Liver (tissue), 9 donors: ENCODE results near the gene TIMMDC1. TPM values are rescaled to one million over a fixed set of nuclear protein-coding genes. Genes with fewer than 3 reads are reported as not detected.

Experiments
- DNase-seq: peaks from one replicate; pipeline ENCODE4 v3.0.0-alpha.2; 2017; ENCODE audit warnings: low spot score
- H3K27ac ChIP-seq, 2 donors: one replicate each; pipeline ENCODE4 v1.7.0; 2013; ENCODE audit warnings: inconsistent platforms in 2 of 2, low read length in 2 of 2, control low read depth in 1 of 2, low read depth in 1 of 2, mild to moderate bottlenecking in 1 of 2
- H3K27me3 ChIP-seq, 4 donors: one replicate each; pipeline versions ENCODE4 v1.6.1 to v1.7.0; 2013; ENCODE audit warnings: low read length in 3 of 4, inconsistent platforms in 1 of 4, mild to moderate bottlenecking in 1 of 4, moderate library complexity in 1 of 4; ENCODE audit not compliant: control insufficient read depth in 4 of 4, insufficient read depth in 4 of 4
- H3K36me3 ChIP-seq, 4 donors: one replicate each; pipeline versions ENCODE4 v1.6.1 to v1.7.0; 2013; ENCODE audit warnings: low read length in 3 of 4, mild to moderate bottlenecking in 3 of 4, low read depth in 1 of 4, moderate library complexity in 1 of 4; ENCODE audit not compliant: control insufficient read depth in 4 of 4, insufficient read depth in 3 of 4
- H3K4me1 ChIP-seq, 4 donors: one replicate each; pipeline versions ENCODE4 v1.6.1 to v1.7.0; 2013; ENCODE audit warnings: low read length in 3 of 4, mild to moderate bottlenecking in 3 of 4, moderate library complexity in 1 of 4; ENCODE audit not compliant: control insufficient read depth in 4 of 4, insufficient read depth in 4 of 4
- H3K4me3 ChIP-seq, 3 donors: one replicate each; pipeline versions ENCODE4 v1.6.1 to v1.7.0; 2013; ENCODE audit warnings: low read length in 3 of 3, control low read depth in 1 of 3, low read depth in 1 of 3, mild to moderate bottlenecking in 1 of 3
- H3K9ac ChIP-seq, 2 donors: one replicate each; pipeline ENCODE4 v1.7.0; 2013; ENCODE audit warnings: low read length in 2 of 2, mild to moderate bottlenecking in 2 of 2, moderate library complexity in 2 of 2, control low read depth in 1 of 2, low read depth in 1 of 2
- H3K9me3 ChIP-seq, 4 donors: one replicate each; pipeline versions ENCODE4 v1.6.1 to v1.7.0; 2013; ENCODE audit warnings: low read length in 3 of 4; ENCODE audit not compliant: control insufficient read depth in 4 of 4
- FOXA1 ChIP-seq: IDR thresholded peaks from 2 replicates; pipeline ENCODE4 v1.6.1; 2016; ENCODE audit warnings: antibody characterized with exemption
- FOXA2 ChIP-seq: IDR thresholded peaks from 2 replicates; pipeline ENCODE4 v1.6.1; 2016; ENCODE audit warnings: antibody characterized with exemption
- GABPA ChIP-seq, 2 donors: IDR thresholded peaks in 1 of 2; conservative IDR thresholded peaks in 1 of 2; 2 replicates each; pipeline ENCODE4 v1.6.1; 2016; ENCODE audit warnings: antibody characterized with exemption in 2 of 2, mild to moderate bottlenecking in 1 of 2, moderate library complexity in 1 of 2
- HNF4A ChIP-seq, 2 donors: conservative IDR thresholded peaks; 2 replicates each; pipeline ENCODE4 v1.6.1; 2016; ENCODE audit warnings: antibody characterized with exemption in 2 of 2, mild to moderate bottlenecking in 2 of 2
- HNF4G ChIP-seq: IDR thresholded peaks from 2 replicates; pipeline ENCODE4 v1.6.1; 2016; ENCODE audit warnings: antibody characterized with exemption
- JUND ChIP-seq, 2 donors: IDR thresholded peaks; 2 replicates each; pipeline ENCODE4 v1.6.1; 2016; ENCODE audit warnings: antibody characterized with exemption in 2 of 2
- NR2F2 ChIP-seq: IDR thresholded peaks from 2 replicates; pipeline ENCODE4 v1.6.1; 2016; ENCODE audit warnings: antibody characterized with exemption
- RAD21 ChIP-seq, 2 donors: IDR thresholded peaks; 2 replicates each; pipeline ENCODE4 v1.6.1; 2016; ENCODE audit warnings: antibody characterized with exemption in 2 of 2, mild to moderate bottlenecking in 2 of 2
- SP1 ChIP-seq: IDR thresholded peaks from 2 replicates; pipeline ENCODE4 v1.6.1; 2018; ENCODE audit warnings: antibody characterized with exemption, mild to moderate bottlenecking
- TAF1 ChIP-seq: conservative IDR thresholded peaks from 2 replicates; pipeline ENCODE4 v1.6.1; 2016; ENCODE audit warnings: antibody characterized with exemption, mild to moderate bottlenecking
- YY1 ChIP-seq: IDR thresholded peaks from 2 replicates; pipeline ENCODE4 v1.6.1; 2016; ENCODE audit warnings: antibody characterized with exemption, mild to moderate bottlenecking
- WGBS: extraction: QIAGEN DNeasy Blood & Tissue Kit; methylation state at CpG from one replicate; pipeline ENCODE4 v1.1.7; 2013; 5-methylcytosine and 5-hydroxymethylcytosine counted together
- polyA plus RNA-seq, 2 donors: library from polyadenylated mRNA; stranded (reverse) in 1 of 2; unstranded in 1 of 2; fragments of 200-250 nt in 1 of 2; fragments of >200 nt in 1 of 2; fragmentation: Nextera tagmentation in 1 of 2; extraction: Ambion mirVana in 1 of 2; gene quantifications; one replicate each; pipeline versions ENCODE4 v1.2.1 to v1.2.3, GENCODE V29; 2013 to 2015
- total RNA-seq, 2 donors: library from RNA; depleted of rRNA; stranded (reverse); fragments of >200 nt; gene quantifications; one replicate each; pipeline ENCODE4 v1.2.3, GENCODE V29; 2014
- TF ChIP-seq, protein P1 (sequence below): IDR thresholded peaks from 2 replicates; pipeline ENCODE4 v1.6.1; 2016; ENCODE audit warnings: antibody characterized with exemption
- TF ChIP-seq, protein P2 (sequence below): IDR thresholded peaks from 2 replicates; pipeline ENCODE4 v1.6.1; 2016; ENCODE audit warnings: antibody characterized with exemption, mild to moderate bottlenecking
- TF ChIP-seq, protein P3 (sequence below): IDR thresholded peaks from 2 replicates; pipeline ENCODE4 v1.6.1; 2016; ENCODE audit warnings: antibody characterized with exemption
- TF ChIP-seq, protein P4 (sequence below): IDR thresholded peaks from 2 replicates; pipeline ENCODE4 v1.6.1; 2016; ENCODE audit warnings: antibody characterized with exemption
- TF ChIP-seq, protein P5 (sequence below): fragments of 150-350 bp; IDR thresholded peaks from 2 replicates; pipeline ENCODE4 v1.5.1; 2017; ENCODE audit warnings: improper control_type of control experiment, low read depth, low read length; ENCODE audit not compliant: missing input control
- donor health status: healthy.
- donor health status: healthy.
- donor health status: healthy.
- donor health status: healthy.
- donor health status: healthy.

Gene TIMMDC1
- total and polyA plus RNA-seq, 4 donors = 25.4 to 54.2 (median 33.2) TPM

DNA sequence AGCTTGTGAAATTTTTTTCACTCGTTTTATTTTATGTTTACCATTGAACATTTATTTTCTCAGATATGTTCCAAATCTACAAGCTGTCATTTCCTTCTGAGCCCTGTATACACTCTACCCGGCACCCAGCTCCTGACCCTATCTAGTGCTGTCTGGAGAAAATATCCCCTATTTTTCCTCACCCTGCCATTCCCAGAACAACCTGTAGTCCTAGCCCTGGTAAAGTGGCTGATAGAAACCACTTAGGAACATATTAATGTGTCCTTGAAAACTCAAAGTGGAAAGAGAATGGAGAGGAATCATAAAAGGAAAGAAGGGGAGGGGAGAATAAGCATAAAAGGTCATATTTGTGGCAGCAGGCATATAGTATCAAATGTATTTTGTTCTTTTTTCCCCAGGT lies 8.2 kb upstream of the TIMMDC1 start (continued):
- TF ChIP-seq NR2F2 (no peak), FOXA1 (no peak), TAF1 (no peak), JUND (IDR thresholded peaks at IDR 0.05) (no peak), YY1 (no peak), FOXA2 (no peak)
- TF ChIP-seq, protein P1, sequence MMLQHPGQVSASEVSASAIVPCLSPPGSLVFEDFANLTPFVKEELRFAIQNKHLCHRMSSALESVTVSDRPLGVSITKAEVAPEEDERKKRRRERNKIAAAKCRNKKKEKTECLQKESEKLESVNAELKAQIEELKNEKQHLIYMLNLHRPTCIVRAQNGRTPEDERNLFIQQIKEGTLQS = no peak

DNA sequence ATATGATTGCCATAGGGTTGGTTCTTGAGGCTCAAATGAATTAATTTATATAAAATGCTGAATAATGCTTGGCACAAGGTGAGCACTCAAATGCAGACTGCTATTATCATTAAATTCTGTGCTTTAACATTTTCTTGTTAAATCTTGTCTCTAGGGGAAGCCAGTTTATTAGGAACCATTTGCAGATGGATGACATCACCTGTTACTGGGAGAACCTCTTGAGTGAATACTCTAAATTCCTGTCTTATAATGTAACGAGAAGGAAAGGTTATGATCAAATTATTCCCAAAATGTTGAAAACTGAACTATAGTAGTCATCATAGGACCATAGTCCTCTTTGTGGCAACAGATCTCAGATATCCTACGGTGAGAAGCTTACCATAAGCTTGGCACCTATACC lies 6.2 kb upstream of the TIMMDC1 start:
- no peak for DNase-seq
- Histone ChIP-seq H3K4me3 (no peak overlapping the region), H3K9ac (no peak overlapping the region), H3K36me3 (peaks cover 3 to 19% (median 10%) of the 10 kb centered on the region in 4 donors), H3K9me3 (no peaks in the 10 kb centered on the region), H3K27ac (no peak overlapping the region), H3K27me3 (no peaks in the 10 kb centered on the region), H3K4me1 (peaks cover 0 to 5% (median 2%) of the 10 kb centered on the region in 4 donors)
- WGBS = 91% methylated on average over 2 of the region's 2 CpGs
- TF ChIP-seq GABPA (IDR thresholded peaks at IDR 0.05 in 1 of 2, conservative IDR thresholded peaks at IDR 0.05 in 1 of 2) (no peak), HNF4G (no peak), FOXA2 (no peak), HNF4A (conservative IDR thresholded peaks at IDR 0.05) (no peak), YY1 (no peak), JUND (IDR thresholded peaks at IDR 0.05) (no peak), FOXA1 (no peak), SP1 (no peak), RAD21 (IDR thresholded peaks at IDR 0.05) (no peak)
- TF ChIP-seq, protein P2, sequence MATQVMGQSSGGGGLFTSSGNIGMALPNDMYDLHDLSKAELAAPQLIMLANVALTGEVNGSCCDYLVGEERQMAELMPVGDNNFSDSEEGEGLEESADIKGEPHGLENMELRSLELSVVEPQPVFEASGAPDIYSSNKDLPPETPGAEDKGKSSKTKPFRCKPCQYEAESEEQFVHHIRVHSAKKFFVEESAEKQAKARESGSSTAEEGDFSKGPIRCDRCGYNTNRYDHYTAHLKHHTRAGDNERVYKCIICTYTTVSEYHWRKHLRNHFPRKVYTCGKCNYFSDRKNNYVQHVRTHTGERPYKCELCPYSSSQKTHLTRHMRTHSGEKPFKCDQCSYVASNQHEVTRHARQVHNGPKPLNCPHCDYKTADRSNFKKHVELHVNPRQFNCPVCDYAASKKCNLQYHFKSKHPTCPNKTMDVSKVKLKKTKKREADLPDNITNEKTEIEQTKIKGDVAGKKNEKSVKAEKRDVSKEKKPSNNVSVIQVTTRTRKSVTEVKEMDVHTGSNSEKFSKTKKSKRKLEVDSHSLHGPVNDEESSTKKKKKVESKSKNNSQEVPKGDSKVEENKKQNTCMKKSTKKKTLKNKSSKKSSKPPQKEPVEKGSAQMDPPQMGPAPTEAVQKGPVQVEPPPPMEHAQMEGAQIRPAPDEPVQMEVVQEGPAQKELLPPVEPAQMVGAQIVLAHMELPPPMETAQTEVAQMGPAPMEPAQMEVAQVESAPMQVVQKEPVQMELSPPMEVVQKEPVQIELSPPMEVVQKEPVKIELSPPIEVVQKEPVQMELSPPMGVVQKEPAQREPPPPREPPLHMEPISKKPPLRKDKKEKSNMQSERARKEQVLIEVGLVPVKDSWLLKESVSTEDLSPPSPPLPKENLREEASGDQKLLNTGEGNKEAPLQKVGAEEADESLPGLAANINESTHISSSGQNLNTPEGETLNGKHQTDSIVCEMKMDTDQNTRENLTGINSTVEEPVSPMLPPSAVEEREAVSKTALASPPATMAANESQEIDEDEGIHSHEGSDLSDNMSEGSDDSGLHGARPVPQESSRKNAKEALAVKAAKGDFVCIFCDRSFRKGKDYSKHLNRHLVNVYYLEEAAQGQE = no peak
- TF ChIP-seq, protein P3, sequence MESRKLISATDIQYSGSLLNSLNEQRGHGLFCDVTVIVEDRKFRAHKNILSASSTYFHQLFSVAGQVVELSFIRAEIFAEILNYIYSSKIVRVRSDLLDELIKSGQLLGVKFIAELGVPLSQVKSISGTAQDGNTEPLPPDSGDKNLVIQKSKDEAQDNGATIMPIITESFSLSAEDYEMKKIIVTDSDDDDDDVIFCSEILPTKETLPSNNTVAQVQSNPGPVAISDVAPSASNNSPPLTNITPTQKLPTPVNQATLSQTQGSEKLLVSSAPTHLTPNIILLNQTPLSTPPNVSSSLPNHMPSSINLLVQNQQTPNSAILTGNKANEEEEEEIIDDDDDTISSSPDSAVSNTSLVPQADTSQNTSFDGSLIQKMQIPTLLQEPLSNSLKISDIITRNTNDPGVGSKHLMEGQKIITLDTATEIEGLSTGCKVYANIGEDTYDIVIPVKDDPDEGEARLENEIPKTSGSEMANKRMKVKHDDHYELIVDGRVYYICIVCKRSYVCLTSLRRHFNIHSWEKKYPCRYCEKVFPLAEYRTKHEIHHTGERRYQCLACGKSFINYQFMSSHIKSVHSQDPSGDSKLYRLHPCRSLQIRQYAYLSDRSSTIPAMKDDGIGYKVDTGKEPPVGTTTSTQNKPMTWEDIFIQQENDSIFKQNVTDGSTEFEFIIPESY = no peak
- TF ChIP-seq, protein P1 = no peak
- TF ChIP-seq, protein P4, sequence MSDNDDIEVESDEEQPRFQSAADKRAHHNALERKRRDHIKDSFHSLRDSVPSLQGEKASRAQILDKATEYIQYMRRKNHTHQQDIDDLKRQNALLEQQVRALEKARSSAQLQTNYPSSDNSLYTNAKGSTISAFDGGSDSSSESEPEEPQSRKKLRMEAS = no peak

DNA sequence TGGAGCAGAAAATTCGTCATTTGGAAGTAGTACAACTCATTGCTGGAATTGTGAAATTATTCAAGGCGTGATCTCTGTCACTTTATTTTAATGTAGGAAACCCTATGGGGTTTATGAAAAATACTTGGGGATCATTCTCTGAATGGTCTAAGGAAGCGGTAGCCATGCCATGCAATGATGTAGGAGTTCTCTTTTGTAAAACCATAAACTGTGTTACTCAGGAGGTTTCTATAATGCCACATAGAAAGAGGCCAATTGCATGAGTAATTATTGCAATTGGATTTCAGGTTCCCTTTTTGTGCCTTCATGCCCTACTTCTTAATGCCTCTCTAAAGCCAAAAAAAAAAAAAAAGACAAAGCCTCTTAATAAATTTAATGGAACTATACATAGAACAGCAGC lies 5.5 kb upstream of the TIMMDC1 start:
- peaks cover 2 to 11% (median 6%) of the 10 kb centered on the region in 4 donors for H3K4me1 ChIP-seq
- no peaks in the 10 kb centered on the region for H3K27me3 ChIP-seq
- TF ChIP-seq, protein P5, sequence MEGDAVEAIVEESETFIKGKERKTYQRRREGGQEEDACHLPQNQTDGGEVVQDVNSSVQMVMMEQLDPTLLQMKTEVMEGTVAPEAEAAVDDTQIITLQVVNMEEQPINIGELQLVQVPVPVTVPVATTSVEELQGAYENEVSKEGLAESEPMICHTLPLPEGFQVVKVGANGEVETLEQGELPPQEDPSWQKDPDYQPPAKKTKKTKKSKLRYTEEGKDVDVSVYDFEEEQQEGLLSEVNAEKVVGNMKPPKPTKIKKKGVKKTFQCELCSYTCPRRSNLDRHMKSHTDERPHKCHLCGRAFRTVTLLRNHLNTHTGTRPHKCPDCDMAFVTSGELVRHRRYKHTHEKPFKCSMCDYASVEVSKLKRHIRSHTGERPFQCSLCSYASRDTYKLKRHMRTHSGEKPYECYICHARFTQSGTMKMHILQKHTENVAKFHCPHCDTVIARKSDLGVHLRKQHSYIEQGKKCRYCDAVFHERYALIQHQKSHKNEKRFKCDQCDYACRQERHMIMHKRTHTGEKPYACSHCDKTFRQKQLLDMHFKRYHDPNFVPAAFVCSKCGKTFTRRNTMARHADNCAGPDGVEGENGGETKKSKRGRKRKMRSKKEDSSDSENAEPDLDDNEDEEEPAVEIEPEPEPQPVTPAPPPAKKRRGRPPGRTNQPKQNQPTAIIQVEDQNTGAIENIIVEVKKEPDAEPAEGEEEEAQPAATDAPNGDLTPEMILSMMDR = no peak
- TF ChIP-seq YY1 (no peak), HNF4G (no peak), NR2F2 (no peak), HNF4A (conservative IDR thresholded peaks at IDR 0.05) (no peak), JUND (IDR thresholded peaks at IDR 0.05) (no peak), TAF1 (no peak)
- TF ChIP-seq, protein P4 = no peak
- H3K9ac ChIP-seq = no peak overlapping the region
- H3K27ac ChIP-seq = no peak overlapping the region
- no peak overlapping the region for H3K4me3 ChIP-seq
- 82% methylated on average over 3 of the region's 3 CpGs for WGBS
- H3K36me3 ChIP-seq = peaks cover 3 to 19% (median 9%) of the 10 kb centered on the region in 4 donors
- DNase-seq = no peak
- H3K9me3 ChIP-seq = no peaks in the 10 kb centered on the region
